ENCODE results near the gene HOXC10.

HOXC10 gene

GRCh38 chr12:54012631-54013409 is 27.9 kb downstream of the HOXC10 start:
- H3K4me3 ChIP-seq (ENCODE audit: low read depth, low read length): no peak overlapping the region
- DNase-seq (ENCODE audit: low read depth): no peak
- TF ChIP-seq, protein P1, sequence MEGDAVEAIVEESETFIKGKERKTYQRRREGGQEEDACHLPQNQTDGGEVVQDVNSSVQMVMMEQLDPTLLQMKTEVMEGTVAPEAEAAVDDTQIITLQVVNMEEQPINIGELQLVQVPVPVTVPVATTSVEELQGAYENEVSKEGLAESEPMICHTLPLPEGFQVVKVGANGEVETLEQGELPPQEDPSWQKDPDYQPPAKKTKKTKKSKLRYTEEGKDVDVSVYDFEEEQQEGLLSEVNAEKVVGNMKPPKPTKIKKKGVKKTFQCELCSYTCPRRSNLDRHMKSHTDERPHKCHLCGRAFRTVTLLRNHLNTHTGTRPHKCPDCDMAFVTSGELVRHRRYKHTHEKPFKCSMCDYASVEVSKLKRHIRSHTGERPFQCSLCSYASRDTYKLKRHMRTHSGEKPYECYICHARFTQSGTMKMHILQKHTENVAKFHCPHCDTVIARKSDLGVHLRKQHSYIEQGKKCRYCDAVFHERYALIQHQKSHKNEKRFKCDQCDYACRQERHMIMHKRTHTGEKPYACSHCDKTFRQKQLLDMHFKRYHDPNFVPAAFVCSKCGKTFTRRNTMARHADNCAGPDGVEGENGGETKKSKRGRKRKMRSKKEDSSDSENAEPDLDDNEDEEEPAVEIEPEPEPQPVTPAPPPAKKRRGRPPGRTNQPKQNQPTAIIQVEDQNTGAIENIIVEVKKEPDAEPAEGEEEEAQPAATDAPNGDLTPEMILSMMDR (conservative IDR thresholded peaks at IDR 0.05; ENCODE audit: low read depth, low read length): no peak

DNA sequence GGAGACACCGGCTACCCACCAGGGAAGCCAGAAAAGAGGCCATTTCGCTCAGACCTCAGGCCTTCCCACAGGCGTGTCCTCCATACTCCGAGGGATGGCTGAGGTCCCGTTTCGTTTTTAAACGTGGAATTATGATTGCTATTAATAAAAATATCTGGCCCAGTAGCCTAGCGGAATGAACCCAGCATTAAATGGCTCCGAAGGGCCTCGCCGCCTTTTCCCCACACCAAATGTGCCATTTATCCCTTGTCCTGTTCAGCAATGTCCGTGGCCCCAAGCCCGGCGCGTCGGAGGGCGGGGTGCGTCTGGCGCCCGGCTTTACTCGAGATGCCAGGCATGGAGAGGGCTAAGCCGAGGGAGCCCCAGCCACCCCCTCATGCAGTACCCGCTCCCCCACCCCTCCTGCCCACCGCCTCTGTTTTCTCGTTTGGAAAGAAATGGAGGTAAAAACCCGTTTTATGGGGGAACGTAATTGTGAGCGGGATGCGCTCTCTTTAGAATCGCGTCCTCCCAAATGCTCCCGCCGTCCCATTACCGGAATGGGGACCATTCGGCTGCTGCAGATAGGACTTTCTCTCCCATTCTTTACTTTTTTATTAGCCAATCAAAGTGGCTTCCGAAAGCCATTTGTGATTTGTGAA is 29.6 kb downstream of the HOXC10 start:
- no peak for DNase-seq (ENCODE audit: low read depth)
- H3K4me3 ChIP-seq (ENCODE audit: low read depth, low read length): no peak overlapping the region
- TF ChIP-seq, protein P1 (conservative IDR thresholded peaks at IDR 0.05; ENCODE audit: low read depth, low read length): no peak

DNA sequence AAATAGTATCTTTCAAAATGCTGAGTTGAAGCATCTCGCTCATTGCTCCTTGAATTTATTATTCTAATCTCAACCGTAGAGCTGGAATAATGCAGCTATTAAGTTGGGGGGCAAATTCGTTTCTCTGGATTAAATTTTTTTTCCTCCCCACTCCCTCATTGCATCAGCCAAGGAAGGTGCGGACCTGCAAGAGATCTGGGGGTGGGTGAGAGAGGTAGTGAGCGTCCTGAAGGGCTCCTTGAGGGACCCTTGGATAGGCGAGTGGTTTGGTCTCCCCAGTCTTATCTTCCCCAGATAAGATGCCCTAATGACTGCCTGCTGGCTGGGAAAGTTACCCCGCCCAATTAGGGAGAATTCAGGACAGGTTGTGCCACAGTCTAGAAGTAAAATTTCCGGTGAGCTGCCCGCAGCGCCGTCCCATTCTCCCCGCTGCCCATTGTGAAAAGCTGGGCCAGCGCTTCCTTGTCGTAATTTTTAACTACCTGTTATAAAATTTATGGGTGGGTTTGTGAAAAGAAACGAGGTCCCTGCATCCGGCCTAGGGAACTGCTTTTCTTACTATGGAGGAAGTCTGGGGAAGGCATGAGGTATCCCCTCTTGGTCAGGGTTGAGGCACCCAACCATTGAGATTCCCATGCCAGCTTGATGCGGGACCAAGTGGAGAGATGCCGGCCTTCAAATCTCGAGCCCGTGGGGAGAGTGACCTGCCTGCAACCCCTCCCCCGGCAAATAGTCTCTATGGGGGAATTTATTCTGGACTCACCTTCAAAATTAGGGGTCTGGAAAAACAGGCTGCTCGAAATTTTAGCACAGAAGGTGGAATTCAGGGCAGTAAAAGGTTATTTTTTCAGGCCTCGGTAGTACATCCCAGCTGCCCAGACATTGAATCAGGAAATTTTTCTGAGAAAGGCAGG is 30.3 kb downstream of the HOXC10 start:
- H3K4me3 ChIP-seq (ENCODE audit: low read depth, low read length): no peak overlapping the region
- DNase-seq (ENCODE audit: low read depth): no peak
- TF ChIP-seq, protein P1 (conservative IDR thresholded peaks at IDR 0.05; ENCODE audit: low read depth, low read length): no peak

DNA sequence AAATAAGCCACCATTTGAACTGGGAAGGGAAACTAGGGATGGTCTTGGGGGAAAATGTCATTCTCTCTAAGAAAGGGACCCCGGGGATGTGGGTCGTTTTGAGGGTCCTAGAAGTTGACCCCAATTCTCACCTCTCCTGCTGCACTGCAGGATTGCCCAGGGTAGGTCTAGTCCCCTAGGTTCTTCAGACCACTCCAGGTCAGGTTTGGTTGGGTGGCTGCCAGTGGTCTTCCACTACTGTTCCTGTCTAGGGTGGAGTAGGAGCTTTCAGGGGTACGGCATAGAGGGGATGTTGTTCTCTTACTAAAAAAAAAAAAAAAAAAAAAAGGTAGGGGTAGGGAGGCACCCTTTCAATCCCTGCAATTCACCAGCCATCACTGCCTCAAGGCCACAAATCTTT is 31.1 kb downstream of the HOXC10 start:
- H3K4me3 ChIP-seq (ENCODE audit: low read depth, low read length): no peak overlapping the region
- DNase-seq (ENCODE audit: low read depth): no peak
- TF ChIP-seq, protein P1 (conservative IDR thresholded peaks at IDR 0.05; ENCODE audit: low read depth, low read length): no peak

GRCh38 chr12:54016478-54016964 is 31.6 kb downstream of the HOXC10 start:
- no peak for DNase-seq (ENCODE audit: low read depth)
- TF ChIP-seq, protein P1 (conservative IDR thresholded peaks at IDR 0.05; ENCODE audit: low read depth, low read length): no peak
- no peak overlapping the region for H3K4me3 ChIP-seq (ENCODE audit: low read depth, low read length)

- TF ChIP-seq, protein P1 (conservative IDR thresholded peaks at IDR 0.05; ENCODE audit: low read depth, low read length): no peak
- H3K4me3 ChIP-seq (ENCODE audit: low read depth, low read length): no peak overlapping the region
- no peak for DNase-seq (ENCODE audit: low read depth)
These were observed 32.3 kb downstream of the HOXC10 start for GRCh38 chr12:54017027-54017788.
